NCI-H526 (cell line): Measurements from ENCODE around the gene PIM3.

ENCODE experiments used
- DNase-seq, 2 experiments: peaks; one replicate each; lab custom pipeline; 2025; lab: John Stamatoyannopoulos, UW

PIM3 gene

GRCh38 chr22:49991907-49992533 lies 31.4 kb downstream of the PIM3 start:
- no peak for DNase-seq

- peak in 1 of 2 experiments; percentile 61 for DNase-seq
Measured at GRCh38 chr22:49992921-49993648, 32.5 kb downstream of the PIM3 start.

GRCh38 chr22:49993649-49994360 lies 33.2 kb downstream of the PIM3 start:
- no peak for DNase-seq

DNA sequence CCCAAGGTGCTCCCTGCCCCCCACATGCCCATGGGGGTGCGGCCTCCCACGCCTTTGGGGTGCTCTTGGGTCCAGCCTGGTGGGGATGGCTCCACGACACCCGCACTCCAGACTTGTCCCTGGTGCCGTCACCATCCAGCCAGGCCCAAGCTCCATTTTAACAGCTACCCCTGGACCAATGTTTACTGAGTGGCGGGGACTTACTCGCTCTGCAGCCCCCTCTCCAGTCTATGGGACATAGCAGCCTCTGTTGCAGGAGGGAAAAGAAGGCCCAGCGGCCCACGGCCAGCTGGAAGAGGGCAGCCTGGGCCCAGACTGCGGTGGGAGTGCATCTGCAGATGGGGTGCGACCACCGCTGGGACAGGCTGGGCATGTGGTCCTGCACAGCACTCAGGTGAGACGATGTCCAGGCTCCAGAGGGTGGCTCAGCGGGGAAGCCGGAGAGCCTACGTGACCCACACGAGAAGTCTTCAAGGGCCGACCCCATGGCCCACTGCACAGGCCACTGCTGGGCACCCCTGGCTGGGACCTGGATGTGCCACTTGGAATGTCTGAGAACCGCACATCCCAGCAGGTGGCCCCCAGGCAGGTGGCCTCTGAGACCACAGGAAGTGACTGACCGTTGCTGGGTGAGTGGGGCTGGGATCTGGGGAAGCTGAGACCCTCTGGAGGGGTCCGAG lies 33.9 kb downstream of the PIM3 start:
- no peak for DNase-seq

DNA sequence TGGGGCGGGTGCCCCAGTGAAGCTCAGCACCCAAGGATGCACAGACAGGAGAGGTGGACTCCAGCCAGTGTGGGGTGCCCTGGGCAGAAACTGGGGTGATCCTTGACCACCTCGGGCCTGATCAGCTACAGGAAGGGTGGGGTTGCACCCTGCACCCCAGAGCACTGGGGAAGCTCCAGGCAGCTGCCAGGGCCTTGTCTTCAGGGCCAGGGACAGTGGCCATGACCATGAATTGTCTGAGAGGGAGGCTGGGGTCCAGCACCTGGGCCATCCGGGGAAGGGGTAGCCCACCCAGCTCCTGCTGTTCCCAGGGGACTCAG lies 34.4 kb downstream of the PIM3 start:
- no peak for DNase-seq

- no peak for DNase-seq
Measured at GRCh38 chr22:49995361-49996118, 35.0 kb downstream of the PIM3 start.

DNA sequence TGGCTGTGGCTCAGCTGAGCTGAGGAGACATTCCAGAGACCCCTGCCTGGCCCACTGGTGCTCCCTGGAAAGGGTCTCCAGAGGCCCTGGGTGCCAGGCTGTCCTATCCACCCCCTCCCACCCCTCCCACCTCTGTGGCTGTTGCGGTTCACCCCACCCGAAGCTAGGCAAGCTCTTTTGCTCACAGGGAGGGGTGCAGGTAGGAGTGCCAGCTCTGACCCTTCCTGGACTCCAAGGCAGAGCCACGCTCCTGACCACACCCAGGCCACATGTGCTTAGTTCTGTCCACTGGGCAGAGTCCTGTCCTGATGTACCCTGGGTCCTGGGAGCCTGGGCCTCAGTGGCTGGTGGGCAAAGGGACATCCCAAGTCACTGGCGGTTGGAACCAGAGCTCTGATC lies 35.5 kb downstream of the PIM3 start:
- DNase-seq, result no peak

GRCh38 chr22:49996518-49997250 lies 36.1 kb downstream of the PIM3 start:
- no peak for DNase-seq

DNA sequence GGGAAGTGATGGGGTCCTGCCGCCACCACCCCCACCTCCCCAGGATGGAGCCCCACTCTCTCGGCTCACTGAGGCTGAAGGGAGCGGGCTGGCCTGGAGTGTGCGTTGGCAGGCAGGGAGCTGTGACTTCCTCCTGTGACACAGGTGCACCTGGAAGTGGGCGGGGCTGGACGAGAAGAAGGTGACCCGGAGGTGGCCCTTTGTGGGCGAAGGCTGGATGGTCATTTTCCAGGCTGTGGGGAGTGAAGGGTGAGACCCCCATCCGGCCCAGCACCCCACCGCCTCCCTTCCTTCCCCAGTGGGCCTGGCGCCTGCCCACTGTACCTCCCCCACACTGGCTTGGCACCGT lies 36.7 kb downstream of the PIM3 start:
- no peak for DNase-seq

- DNase-seq, result no peak
Measured at GRCh38 chr22:49997932-49998717, 37.6 kb downstream of the PIM3 start.

GRCh38 chr22:49998718-49999062 lies 38.1 kb downstream of the PIM3 start:
- DNase-seq, result no peak

DNA sequence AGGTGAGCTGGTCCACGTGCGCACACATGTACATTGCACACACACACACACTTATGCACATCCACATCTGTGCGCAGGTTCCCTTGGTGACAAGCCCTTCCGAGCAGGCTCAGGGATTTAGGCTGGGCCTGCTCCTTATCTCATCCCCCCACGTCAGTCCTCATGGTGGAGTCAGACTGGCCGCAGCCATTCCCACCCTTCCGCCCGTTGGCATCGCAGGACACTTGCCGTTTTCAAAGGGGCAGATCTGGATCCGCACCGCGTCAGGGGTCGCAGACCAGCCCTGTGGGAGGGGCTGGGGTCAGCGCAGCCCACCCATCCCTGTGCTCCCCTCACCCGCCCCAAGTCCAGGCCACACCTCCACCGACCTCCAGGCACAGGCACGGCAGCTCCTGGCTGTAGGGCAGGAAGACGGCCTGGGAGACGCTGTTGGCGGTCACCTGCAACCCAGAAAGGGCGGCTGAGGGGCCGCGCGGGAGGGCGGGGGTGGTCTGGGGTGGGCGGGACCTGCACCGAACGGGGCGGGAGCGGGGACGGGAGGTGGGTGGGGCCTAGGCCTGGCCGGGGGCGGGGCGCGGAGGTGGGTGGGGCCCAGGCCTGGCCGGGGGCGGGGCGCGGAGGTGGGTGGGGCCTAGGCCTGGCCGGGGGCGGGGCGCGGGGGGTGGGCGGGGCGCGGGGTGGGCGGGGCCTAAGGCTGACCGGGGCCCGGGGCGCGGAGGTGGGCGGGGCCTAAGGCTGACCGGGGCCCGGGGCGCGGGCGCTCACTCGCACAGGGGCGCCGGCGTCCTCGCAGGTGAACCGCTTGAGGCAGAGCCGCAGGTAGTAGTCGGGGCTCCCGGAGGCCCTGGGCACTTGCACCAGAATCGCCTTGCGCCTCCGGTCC lies 38.7 kb downstream of the PIM3 start:
- DNase-seq, result no peak

GRCh38 chr22:49999946-50000586 lies 39.5 kb downstream of the PIM3 start:
- DNase-seq, result no peak

- no peak for DNase-seq
Measured at GRCh38 chr22:50000587-50001387, 40.2 kb downstream of the PIM3 start.

DNA sequence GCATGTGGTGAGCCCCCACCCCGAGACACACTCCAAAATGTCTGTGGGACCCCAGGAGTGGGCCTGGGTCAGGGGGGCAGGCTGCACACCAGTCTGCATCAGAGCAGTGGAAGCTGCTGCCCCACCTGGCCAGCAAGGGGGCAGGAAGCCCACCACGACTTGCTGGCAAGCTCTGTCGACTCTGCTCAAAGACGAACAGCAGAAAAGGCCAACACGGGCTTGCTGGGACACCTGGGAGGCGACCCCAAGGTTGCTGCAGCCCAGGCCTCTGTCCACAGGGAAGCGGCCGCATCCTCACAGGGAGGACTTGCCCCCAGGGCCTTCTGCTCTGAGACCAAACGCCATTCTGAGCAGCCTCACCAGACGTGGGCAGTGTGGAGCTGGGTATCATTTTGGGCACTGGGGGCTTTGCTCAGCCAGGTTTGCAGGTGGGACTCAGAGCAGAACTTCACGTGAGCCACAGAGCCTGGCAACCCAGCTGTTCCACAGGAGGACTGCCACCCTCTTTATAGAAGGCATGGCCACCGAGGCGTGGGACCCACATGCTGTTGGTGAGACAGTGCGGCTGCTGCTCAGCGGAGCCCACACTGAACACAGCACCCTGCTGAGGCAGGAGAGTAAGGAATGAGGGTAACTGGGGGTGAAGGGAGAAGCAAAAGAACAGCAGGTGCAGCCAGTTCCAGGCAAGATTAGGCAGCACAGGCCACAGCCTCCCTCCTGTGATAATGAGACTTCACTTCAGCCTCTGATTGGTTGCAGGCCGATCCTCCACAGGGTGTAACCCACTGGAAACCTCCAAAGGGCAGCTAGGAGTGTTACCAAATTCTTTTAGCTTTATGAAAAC lies 41.0 kb downstream of the PIM3 start:
- no peak for DNase-seq

GRCh38 chr22:50002791-50003190 lies 42.2 kb downstream of the PIM3 start:
- no peak for DNase-seq

DNA sequence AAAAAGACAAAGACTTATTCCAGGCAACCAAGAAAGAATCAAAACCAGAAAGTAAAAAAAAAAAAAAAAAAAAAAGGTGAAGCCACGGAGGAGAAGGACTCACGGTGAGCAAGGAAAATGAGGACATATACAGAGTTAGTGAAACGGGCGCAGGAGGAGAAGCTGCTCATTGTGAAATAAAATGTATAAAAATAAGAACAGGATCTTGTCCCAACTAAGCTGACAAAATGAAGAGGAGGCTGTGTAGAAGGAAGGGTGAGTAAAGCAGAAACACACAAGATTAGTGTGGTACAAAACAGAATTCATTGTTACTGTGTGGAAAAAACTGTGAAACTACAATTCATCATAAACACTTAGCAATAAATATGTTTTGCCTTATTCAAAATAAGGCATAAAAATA lies 44.3 kb downstream of the PIM3 start:
- DNase-seq, result no peak
